NOMO-1 (cell line): Measurements from ENCODE around the gene SLC6A8.
A peak's percentile ranks its signal among the peaks of the same experiment; 100 is the strongest.

Experiments
- DNase-seq, 2 experiments: peaks; one replicate each; lab custom pipeline; 2025; ENCODE audit not compliant: unreplicated experiment in 2 of 2; lab: John Stamatoyannopoulos, UW

SLC6A8 gene

GRCh38 chrX:153648358-153649177 lies 39.2 kb upstream of the SLC6A8 start:
- DNase-seq = no peak

DNA sequence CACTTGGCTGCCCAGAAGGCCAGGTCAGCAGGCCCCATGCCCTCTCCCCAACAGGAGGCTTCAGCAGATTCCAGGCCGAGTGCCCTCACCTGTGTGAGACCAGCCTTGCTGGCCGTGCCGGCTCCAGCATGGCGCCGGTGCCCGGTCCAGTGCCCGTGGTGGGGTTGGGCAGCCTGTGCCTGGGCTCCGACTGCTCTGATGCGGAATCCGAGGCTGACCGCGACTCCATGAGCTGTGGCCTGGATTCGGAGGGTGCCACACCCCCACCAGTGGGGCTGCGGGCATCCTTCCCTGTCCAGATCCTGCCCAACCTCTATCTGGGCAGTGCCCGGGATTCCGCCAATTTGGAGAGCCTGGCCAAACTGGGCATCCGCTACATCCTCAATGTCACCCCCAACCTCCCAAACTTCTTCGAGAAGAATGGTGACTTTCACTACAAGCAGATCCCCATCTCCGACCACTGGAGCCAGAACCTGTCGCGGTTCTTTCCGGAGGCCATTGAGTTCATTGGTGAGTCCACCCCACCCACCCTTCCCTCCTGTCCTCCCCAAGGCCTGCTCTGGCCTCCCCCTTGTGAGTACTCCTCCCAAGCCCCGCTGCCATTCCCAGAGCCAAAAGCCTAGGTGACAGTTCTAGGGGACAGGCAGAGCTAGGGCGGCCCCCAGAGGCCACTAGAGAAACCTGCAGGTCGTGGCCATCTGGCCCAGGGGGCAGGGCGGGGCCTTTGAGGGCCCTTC lies 38.4 kb upstream of the SLC6A8 start:
- DNase-seq = peak in 1 of 2 experiments; percentile 21

- DNase-seq = no peak
Observed at GRCh38 chrX:153649915-153650782, 37.6 kb upstream of the SLC6A8 start.

DNA sequence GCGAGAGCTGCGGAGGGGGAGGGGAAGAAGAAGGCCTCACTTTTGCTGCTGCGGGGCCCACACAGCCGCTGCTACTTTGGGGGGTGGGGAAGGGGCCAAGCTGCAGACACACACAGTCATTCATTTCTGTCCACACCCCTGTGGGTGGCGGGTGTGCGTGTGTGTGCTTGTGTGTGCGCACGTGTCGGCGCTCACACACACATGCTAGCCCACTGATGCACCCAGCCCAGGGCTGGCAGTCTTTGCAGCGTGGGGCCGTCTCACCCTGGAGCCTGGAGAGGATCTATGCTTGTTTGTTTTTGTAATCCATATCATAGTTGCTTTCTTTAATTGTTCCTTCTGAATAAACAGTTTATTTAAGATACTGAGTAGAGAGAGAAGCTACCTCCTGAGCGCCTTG lies 36.8 kb upstream of the SLC6A8 start:
- no peak for DNase-seq

DNA sequence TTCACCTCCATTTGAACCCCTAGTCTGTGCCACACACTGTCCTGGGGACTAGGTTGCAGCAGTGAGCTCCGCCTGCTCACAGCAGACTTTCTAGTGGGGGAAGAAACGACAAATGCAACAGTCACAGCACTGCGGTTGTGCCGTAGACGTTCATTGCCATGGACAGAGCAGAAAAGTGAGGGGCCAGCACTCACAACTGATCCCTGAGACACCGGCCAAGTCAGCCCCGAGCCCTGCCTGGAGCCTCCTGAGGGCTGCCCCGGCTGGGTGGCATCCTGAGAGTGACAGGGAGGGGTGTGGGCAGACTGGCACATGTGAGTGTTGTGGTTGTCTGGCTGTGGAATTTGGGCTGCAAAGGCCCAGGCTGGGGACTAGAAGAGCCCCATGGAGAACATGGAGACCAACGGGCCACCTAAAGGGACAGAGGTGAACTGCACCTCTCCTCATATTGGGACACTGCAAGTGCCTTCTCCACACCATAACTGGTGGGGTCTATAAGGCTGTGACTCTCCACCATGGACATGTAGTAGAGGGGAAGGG lies 36.1 kb upstream of the SLC6A8 start:
- no peak for DNase-seq

GRCh38 chrX:153653556-153653955 lies 34.2 kb upstream of the SLC6A8 start:
- no peak for DNase-seq

GRCh38 chrX:153657161-153657560 lies 30.6 kb upstream of the SLC6A8 start:
- DNase-seq = no peak

GRCh38 chrX:153659268-153659667 lies 28.5 kb upstream of the SLC6A8 start:
- no peak for DNase-seq

DNA sequence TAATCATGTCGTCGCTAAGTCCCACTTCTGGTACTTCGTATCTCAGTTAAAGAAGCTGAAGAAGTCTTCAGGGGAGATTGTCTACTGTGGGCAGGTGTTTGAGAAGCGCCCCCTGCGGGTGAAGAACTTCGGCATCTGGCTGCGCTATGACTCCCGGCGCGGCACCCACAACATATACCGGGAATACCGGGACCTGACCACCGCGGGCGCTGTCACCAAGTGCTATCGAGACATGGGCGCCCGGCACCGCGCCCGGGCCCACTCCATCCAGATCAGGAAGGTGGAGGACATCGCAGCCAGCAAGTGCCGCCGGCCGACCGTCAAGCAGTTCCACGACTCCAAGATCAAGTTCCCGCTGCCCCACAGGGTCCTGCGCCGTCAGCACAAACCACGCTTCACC lies 25.5 kb upstream of the SLC6A8 start:
- DNase-seq = no peak

DNA sequence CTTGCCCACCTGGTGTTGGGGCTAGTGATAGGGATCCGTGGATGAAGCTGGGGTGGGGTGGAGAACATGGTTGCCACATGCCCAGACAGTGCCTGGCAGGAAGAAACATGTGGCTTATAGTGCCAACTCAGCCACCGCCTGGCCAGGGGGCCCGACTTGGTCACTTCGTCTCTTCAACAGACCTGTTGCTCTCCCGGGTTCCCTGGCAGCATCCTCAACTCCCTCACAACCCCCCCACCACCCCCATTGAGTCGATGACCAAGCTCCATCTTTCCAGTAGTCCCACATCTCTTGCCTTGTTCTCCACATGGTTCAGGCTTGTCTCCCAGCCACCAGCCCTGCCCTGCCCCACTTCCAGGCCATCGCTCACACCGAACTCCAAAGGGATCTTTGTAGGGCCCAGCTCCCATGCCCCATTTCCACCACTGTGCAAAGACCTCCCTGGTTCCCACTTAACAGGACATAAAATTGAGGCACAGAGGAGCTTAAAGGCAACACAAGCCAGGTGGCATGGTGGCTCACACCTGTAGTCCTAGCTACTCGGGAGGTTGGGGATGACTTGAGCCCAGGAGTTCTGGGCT lies 21.9 kb upstream of the SLC6A8 start:
- DNase-seq = no peak

- DNase-seq = no peak
Observed at GRCh38 chrX:153667281-153667955, 20.3 kb upstream of the SLC6A8 start.

DNA sequence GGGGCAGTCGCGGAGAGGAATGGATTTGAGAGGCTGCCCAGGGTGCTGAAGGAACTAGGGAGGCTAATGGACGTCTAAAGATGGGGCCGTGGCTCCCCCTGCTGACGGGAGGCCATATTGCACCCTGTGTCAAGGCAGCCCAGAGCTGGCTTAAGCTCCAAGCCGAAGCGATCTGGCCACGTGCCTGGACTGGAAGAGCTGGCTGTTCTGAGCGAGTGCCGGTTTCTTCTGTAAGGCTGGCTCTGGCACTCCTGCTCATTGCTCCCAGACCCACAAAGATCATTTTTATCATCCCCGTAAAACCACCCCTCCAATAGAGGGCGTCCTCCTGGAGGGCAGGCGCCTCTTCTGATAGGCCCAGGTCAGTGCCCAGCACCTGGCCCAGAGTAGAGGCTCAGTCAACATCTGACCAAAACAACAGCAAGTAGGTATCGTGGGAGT lies 19.8 kb upstream of the SLC6A8 start:
- DNase-seq = peak; percentile 47 to 63

- DNase-seq = no peak
Observed at GRCh38 chrX:153668423-153669173, 19.1 kb upstream of the SLC6A8 start.

DNA sequence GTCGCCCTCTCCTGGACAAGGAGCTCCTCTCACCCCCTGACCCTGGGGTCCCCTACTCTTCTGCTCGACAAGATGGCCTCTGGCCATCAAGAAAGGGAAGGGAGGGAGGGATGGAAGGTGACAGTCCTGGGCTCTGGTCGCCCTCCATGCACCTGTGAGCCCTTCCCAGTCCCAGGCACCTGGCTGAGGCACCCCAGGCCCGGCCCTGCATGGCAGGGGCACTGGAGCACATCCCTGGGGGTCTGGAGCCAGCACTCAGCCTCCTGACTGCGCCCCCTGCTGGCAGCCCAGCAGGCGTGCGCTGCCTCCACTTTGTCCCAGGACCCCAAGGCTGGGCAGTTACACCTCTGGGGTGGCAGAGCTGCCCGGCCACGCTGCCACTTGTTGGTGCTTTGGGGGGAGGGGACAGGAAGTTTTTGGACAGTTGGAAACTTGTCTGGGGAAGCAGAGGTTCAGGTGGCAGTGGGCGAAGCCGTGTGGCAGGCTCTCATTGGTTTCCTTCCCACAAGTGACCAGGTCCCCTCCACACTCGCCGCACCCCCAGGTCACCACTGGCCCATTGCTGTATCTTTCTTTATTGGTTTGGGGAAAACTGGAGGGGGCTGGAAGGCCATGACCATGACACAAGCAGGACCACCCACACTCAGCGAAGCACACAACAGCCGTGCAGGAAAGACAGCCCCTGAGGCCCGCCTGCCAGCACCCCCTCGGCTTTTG lies 18.4 kb upstream of the SLC6A8 start:
- DNase-seq = no peak

- DNase-seq = no peak
Observed at GRCh38 chrX:153669901-153670731, 17.6 kb upstream of the SLC6A8 start.

DNA sequence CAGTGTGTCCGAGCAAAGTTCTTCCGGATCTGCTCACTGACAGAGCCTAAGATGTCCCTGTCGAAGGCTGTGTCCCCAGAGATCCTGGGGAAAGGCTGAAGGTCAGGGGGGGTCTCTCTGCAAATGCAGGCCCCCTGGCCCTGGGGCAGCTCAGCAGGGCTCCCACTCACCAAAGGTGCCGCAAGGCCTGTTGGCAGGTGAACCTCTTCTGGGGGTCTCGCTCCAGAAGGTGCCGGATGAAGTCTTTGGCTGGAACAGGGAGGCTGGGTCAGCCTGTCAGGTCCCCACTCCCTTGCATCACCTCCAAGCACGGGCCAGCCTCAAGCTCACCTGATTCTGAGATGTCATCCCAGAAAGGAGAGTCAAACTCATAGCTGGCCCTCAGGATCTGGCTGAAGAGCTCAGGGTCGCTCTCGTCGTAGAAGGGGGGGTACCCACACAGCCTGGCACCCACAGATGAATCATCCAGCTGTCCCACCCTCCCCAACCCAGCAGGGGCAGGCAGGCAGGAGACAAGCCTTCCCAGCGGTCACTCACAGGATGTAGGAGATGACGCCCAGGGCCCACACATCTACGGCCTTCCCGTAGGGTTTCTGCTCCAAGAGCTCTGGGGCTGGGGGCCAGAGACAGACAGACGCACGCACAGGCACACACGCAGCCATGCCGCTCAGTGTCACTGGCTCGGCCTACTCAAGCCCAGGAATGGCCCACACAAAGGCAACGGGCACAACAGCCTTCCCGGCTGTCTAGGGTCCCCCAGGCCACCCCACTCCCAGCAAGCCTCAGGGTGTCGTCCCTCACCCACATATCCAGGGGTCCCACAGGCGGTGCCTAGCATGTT lies 16.8 kb upstream of the SLC6A8 start:
- DNase-seq = no peak
